ENCODE measurements around the gene P2RX3.

- TF ChIP-seq CTCF (IDR thresholded peaks at IDR 0.05) (no peak), POLR2A (IDR thresholded peaks at IDR 0.05) (no peak), EP300 (IDR thresholded peaks at IDR 0.05) (no peak)
Measured at GRCh38 chr11:57354699-57355098, 16.5 kb downstream of the P2RX3 start.

All from ovary (tissue), 3 donors.